ENCODE measurements around the gene PI16.

The PI16 gene

DNA sequence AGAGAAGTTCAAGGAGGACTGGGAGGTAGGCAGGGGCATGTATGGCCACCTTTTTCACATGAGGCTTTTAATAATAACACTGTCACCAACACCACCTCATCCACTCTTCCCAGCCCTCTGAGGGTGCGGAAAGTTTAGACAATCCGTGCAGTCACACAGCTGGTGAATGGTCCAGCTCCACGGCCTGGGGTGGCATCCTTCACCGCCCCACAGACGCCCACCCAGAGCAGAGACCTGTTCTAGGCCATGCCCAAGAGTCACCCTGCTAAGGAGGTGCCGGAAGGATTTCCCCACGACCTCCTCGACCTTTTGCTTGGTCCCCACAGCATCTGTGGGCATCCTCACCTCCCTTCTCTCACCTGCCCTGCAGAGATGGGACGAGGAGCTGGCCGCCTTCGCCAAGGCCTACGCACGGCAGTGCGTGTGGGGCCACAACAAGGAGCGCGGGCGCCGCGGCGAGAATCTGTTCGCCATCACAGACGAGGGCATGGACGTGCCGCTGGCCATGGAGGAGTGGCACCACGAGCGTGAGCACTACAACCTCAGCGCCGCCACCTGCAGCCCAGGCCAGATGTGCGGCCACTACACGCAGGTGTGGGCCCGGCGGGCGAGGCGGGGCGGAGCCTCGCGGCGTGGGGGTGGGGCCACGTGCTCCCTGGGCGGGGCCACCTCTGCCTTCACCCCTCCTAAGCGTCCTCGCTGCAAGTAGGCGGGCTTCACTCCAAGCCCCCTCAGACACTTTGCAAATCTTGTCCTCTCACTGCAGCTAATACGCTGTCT is 4.4 kb downstream of the PI16 start:
- no peak for DNase-seq (ENCODE audit: low spot score)

DNA sequence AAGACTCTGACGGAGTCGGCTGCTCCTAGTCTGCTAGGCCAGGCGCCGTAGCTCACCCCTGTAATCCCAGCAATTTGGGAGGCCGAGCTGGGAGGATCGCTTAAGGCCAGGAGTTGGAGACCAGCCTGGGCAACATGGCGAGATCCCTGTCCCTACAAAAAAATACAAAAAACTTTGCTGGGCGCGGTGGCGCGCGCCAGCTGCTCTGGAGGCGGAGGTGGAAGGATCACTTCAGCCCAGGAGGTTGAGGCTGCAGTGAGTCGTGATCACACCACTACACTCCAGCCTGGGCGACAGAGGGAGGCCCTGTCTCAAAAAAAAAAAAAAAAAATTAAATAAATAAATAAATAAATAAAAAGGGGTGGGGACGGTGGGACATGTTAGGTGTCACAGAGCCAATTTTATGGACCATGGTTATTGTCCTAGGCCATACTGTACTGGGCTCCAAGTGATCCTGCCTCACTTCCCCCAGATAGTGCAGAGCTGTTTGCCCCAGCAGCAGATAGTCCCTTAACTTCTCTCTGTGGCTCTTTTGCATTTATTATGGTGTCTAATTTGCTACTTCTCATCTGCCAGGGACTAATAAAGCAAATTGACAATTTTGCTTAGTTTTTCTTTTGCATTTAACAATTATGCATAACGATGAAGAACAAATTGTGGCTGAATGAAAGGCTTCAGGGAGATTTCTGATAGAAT is 5.2 kb downstream of the PI16 start:
- DNase-seq (ENCODE audit: low spot score), result no peak

DNA sequence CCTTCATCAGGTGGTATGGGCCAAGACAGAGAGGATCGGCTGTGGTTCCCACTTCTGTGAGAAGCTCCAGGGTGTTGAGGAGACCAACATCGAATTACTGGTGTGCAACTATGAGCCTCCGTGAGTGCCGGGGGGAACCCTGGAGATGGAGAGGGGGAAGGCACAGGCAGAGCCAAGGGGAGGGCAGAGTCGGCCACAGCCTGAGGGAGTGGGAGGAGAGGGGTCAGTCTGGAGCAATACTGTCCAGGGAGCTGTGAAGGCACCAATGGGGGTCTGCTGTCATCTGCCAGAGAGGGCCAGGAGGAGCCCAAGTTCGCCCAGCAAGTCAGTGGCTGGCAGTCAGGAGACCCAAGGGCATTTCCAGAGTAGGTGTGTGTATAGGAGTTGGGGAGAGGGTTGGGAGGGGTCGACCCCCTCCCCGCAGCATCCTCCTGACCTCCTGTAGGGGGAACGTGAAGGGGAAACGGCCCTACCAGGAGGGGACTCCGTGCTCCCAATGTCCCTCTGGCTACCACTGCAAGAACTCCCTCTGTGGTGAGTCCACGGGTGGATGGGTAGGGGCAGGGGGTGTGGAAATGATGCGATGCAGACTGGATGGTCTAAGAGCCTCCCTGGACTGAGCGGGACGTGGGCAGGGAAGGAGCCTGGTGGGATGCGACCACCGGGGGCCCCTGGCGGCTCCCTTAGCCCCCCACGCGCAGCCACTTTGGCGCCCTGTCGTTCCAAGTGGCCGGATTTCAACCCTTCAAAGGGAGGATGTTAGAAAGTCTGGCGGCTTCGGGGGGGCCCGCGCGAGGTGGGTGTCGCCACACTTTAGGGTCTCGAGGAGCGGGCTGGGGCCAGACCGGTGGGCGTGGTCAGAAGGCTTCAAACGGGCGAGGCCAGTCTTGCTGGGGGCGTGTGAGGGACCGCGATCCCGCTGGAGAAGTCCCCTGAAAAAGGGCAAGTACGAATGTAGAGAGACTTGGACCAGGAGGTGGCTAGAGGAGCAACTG is 7.2 kb downstream of the PI16 start:
- DNase-seq (ENCODE audit: low spot score), result no peak

DNA sequence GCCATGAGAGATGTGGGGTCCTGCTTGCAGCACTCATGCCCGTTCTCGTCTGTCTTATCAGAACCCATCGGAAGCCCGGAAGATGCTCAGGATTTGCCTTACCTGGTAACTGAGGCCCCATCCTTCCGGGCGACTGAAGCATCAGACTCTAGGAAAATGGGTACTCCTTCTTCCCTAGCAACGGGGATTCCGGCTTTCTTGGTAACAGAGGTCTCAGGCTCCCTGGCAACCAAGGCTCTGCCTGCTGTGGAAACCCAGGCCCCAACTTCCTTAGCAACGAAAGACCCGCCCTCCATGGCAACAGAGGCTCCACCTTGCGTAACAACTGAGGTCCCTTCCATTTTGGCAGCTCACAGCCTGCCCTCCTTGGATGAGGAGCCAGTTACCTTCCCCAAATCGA is 8.3 kb downstream of the PI16 start:
- peak; percentile 93 for DNase-seq (ENCODE audit: low spot score)

DNA sequence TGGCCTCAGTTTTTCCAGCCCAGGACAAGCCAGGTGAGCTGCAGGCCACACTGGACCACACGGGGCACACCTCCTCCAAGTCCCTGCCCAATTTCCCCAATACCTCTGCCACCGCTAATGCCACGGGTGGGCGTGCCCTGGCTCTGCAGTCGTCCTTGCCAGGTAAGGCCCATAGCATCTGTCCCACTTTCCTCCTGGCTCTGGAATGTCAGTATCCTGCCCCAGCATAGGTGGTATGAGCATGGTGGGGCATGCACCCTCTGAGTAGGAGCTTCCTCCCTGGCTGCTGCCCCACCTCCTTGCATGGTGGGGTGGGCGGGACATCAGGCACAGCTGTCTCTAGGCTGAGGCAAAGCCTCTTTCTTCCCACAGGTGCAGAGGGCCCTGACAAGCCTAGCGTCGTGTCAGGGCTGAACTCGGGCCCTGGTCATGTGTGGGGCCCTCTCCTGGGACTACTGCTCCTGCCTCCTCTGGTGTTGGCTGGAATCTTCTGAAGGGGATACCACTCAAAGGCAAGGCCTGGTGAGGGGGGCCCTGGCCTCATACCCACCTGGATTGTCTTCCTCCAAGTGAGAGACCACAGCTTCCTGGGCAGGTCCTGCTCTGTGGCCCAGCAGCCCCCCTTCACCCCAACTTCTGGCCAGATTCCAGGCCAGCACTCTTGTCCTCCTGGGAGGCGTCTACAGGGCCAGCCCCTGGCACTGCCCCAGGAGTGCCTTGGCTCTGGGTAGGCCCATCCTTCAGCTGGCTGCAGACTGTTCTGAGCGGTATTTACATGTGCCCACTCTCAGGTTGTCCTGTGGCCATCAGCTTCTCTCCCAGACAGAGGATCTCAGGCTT is 9.1 kb downstream of the PI16 start:
- peak; percentile 54 for DNase-seq (ENCODE audit: low spot score)

DNA sequence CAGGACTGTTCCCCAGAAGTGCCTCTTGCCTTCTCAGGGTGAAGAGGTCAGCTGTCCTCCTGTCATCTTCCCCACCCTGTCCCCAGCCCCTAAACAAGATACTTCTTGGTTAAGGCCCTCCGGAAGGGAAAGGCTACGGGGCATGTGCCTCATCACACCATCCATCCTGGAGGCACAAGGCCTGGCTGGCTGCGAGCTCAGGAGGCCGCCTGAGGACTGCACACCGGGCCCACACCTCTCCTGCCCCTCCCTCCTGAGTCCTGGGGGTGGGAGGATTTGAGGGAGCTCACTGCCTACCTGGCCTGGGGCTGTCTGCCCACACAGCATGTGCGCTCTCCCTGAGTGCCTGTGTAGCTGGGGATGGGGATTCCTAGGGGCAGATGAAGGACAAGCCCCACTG is 9.8 kb downstream of the PI16 start:
- DNase-seq (ENCODE audit: low spot score), result no peak

DNA sequence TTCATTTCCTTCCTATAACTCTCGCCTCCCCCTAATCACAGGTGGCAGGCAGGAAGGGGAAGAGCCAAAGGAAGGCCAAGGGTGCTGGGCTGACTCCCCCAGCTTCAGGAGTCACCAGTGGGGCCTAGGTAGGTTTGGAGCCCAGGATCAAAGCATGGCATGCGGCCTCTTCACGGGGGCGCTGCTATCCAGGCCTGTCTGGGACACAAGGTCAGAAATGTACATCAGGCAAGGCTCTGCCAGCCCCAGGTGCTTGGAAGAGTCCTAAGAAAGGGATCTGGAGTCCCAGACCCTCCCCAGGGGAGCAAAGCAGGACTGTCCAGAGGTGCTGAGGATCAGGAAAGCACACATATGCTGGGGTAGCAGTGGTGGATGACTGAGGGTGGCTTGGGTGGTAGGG is 10.4 kb downstream of the PI16 start:
- DNase-seq (ENCODE audit: low spot score), result no peak

DNA sequence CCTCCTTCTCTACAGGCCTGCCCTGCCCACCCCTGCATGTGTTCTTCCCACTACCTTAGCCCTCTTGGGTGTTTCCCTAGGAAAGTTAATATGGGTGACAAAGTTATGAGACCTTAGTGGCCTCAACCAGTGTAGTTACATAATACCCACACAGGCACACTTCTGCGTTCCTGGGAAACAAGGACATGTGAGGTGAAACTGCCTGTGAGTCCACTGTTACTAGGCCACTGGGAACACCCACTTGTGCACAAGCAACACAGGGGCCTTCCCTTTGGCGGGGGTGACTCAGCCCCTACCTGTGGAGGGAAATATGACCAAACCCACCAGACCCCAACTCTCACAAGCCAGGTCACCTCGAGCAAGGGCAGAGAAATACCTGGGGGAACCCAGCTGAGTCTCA is 12.8 kb downstream of the PI16 start:
- no peak for DNase-seq (ENCODE audit: low spot score)

DNA sequence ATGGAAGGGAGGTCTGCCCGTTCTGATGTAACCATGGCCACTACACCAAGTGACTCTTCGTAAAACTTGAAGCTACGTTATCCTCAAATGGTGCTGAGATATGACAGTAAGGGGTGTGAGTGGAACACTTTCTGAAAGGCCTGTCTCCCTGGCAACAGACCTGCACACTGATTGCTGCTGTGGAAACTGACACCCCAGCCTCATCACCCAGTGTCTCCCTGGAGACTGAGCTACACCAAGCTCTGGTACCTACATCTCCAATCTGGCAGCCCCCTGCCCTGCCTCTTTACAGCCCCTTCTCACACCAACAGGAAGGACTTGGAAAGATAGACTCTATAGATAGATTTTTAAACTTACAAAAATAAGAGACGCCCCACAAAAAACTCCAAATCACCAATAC is 13.2 kb downstream of the PI16 start:
- no peak for DNase-seq (ENCODE audit: low spot score)

DNA sequence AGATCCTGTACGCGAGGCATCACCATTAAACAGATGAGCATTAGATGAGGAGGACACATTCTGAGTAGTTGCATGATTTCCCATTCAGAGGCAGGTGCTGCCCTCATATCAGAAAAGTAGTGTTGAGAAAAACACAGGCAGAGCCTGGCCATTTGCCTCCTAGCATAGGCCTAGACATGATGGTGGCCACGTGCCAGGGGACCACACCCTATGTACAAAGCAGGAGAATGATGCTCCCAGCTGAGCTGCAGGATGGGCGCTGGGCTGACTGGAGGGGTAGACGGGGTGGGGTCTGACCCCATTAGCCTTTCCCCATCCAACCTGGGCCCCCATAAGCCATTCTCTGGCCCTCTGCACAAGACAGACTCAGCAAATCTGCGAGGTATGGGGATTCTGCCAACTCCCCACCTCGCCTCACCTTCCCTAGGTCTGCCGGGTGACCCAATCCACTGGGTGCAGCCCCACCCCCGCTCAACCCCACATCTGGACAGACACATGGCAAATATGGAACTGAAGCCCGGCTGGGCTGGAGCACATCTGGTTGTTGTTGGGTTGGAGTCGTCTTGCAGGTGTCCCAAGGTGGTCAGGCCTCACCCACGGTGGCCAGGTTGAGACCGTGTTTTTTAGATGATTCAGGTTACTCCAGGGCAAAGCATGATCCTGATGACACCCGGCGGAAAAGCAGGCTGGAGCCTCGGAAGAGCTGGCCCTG is 13.9 kb downstream of the PI16 start:
- no peak for DNase-seq (ENCODE audit: low spot score)

DNA sequence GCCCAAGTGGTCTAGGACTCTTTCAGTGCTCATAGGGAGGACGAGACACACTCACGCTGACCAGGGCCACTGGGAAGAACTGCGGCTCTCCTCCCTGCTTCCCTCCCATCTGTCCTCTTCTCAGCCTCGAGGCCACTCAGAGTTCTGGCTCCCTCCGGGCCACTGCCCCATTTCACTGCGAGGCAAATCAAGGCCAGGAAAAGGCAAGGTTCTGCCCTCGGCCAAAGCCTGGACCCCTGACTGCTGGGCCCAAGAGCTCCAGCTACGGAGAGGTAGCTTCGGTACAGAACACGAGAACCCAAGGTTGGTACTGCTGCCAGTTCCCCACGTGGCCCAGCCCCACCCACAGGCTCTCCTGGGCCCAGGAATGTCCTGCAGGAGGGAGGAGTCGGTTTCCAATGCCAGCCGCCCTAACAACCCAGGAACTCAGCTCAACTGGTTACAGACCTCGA is 14.7 kb downstream of the PI16 start:
- DNase-seq (ENCODE audit: low spot score), result no peak

DNA sequence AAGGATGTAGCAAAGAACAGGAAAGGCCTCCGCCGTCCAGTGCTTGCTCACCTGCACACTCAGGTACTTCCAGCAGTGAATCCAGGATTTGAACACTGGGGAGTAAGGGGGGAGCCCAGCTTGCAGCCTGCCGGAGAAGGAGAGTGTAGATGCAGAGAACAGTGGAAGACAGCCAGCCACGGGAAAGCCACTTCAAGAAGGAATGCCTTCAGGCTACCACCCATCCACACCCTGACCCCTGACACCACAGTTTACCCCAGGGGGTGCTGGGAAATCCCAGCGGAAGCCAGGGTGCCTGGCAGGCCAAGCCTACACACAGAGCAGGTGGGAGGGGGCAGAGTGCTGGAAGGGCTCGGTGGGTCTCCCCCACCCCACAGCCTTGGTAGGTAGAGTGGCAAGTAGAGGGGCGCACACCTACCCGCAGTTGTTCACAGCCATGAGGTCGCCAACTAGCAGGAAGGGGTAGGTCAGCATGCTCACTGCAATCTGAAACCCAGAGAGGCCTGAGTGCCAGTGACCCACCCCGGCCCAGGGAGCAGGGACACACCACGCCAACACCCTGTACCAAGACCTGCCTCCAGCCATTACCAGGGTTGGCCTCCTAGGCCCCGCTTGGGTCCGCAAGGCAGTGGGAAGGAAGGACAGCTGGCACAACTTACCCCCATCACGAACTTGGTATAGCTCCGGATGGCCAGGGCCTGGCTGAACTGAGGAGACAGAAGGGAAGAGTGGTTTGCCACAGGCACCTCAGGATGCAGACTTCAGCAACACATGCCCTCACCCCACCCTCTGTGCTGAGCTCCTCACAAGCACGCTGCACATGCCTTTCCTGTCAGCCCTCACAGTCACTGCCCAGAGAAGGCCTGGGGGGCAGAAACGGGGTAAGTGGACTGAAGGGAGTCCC is 15.7 kb downstream of the PI16 start:
- DNase-seq (ENCODE audit: low spot score), result no peak

DNA sequence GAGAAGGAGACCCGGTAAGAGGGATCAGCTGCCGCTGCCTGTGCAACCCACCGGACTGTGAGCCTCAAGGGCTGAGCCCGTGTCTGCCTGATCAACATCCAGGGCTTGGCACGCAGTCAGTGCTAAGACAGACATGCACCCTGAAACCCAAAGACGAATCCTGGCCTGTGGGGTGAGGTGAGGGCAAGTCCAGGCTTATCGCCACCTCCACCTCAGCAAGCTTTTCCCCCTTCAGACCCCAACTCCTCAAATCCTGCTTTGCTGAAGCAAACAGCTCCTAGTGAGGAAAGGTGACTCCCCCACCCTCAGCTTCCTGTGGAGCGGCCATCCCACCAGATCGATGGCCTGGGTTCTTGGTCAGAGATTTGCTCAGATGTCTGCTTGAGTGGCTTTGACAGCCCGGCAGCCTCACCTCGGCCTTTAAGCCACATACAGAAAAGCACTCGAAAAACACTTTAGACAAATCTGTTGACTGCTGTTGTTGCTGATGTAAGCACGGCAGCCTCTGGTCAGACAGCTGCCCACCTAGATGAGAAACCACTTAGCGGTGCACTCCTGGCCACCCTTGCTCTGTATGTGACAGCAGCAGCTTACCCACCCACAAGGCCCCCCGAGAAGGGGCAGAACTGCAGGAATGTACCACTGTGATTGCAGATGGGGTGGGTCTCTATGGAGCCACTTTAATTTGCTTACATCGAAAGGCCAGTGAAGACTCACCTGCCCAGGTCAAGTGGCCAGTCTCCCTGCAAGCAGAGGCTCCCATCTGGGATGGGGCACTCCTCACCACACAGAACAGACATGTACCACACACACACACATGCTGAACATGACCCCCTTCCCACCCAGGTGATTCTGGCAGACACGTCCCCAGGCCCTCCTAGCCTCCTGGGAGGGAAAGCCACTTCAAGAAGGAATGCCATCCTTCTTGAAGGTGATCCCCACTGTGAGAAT is 16.6 kb downstream of the PI16 start:
- no peak for DNase-seq (ENCODE audit: low spot score)

DNA sequence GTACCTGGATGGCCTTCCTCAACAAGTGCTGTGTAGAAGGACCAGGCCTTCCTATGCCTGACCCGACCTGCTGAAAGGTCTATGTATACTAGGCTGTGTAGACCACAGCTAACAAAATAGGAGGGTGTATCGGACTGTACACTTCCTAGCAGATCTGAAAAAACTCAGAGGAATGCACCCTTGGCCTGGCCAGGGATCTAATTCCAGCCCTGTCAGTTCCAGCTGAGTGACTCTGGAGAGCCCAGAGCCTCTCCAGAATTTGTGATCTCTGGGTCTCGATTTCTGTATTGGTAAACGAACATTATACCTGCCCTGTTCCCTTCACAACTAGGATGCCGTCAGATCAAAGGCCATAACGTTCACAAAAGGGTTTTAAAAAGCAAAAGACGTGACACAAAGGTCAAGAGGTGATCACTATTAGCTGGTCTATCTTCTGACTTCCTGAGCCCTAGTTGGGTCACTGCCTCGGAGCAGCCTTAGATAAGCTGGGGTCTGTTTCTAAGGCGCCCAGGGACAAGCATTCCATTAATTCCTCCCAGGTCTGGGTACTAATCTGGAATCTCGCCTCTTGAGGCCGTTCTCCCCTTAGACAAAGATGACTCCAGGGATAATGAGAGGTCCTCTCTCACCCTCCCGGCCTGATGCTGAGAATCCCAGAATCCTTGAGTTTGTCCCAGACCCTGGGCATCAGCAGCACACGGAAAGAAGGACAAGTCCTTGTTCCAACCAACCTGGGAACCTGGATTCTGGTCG is 17.6 kb downstream of the PI16 start:
- no peak for DNase-seq (ENCODE audit: low spot score)

DNA sequence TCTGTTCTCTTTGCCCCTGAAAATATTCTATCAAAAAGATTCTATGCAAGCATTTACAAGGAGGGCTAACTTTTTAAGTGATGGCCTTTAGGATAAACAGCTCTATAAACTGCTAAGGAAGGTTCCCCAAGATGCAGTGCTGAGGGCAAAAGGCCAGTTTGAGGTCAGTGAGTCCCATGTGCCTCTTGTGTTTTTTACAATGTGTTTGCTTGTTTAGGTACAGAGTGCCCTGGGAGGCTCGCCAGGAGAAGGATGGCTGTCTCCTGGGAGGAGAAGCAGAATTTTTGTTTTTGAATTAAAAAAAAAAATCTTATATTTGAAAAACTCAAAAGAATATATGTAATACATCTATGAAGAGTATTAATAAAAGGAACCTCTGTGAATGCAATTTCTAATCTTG is 18.7 kb downstream of the PI16 start:
- DNase-seq (ENCODE audit: low spot score), result no peak

DNA sequence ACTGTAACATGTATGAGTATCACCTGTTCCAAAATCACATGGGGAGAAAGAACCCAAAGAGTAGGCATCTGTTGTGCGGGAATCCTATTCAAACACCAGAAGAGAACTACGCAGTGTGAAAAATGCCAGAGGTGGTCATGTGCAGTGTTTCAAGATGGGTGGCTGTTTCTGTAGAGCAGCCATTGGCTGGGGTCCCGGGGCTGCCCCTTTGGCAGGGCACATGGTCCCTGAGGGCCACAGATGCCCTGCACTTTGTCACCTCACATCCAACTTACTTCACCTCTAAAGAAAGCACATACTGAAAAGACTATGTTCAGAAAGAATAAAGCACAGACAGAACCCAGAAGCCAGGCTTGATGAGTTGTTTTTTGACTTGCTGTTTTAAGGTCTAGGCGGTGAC is 19.1 kb downstream of the PI16 start:
- no peak for DNase-seq (ENCODE audit: low spot score)

DNA sequence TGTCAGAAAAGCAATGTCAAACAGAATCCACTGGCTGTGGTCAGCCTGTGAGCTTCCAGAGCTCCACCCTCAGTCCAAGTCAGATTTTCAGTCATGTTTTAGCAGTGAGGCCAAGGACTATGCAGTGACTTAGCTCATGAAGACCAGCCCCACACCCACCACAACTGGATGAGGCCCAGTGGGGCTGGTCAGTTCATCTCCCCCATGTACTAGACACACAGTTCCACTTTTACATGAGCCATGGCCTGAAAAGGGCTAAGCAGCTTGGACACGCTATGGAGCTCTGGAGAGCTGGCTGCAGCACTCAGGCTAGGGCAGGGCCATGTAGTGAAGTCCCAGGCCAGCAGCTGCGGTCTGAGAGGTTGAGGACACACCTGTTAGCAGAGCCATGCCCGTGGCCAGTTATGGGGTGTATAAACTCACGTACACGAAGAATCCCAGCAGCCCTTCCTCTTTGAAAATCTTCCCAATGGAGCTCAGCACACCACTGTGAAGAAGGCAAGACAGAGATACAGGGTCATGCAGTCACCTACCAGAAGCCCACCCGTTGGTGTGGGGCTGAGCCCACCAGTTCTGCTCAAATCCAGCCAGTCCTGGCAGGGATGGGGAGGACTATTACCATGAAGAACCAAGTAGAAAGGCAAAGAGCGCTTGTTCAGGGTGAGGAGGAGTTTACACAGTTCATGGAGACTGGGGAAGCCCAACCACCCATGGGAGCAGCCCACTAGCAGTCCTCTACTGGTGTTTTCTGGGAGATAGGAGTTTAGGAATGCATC is 20.9 kb downstream of the PI16 start:
- no peak for DNase-seq (ENCODE audit: low spot score)

All from CD4-positive, alpha-beta T cell treated with Interleukin-15 for 4 hours (primary cell).